ENCODE measurements around the gene PRAMEF10. TPM values are rescaled to one million over a fixed set of nuclear protein-coding genes. Genes with fewer than 3 reads are reported as not detected.
"Not testable (repeated sequence)": the region's sequence is repeated elsewhere in the genome, so short reads cannot be mapped to it uniquely, and the experiment has no call there.

The PRAMEF10 gene
- total and polyA plus RNA-seq, 8 donors = not detected

DNA sequence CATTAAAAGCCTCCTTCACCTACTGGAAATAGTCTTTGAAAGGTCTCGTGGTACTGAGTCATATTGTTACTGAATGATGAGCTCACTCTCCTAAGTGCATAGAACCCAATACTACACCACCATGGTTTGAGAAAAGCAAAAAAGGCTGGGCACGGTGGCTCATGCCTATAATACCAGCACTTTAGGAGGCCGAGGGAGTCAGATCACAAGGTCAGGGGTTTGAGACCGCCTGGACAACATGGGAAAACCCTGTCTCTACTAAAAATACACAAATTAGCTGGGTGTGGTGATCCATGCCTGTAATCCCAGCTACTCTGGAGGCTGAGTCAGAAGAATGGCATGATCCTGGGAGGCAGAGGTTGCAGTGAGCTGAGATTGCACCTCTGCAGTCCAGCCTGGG is 46.3 kb downstream of the PRAMEF10 start:
- Histone ChIP-seq H3K27ac (no peak overlapping the region), H3K27me3 (peaks cover 0 to 7% (median 0%) of the 10 kb centered on the region in 3 donors), H3K4me1 (no peaks in the 10 kb centered on the region), H3K4me3 (no peak overlapping the region), H3K36me3 (no peaks in the 10 kb centered on the region), H3K9me3 (peaks cover 0 to 10% (median 2%) of the 10 kb centered on the region in 4 donors)
- WGBS, 5 donors = 58 to 61% (median 61%) methylated on average over 4 of the region's 4 CpGs
- TF ChIP-seq POLR2AphosphoS5 (IDR thresholded peaks at IDR 0.05) = no peak
- TF ChIP-seq EP300 (IDR thresholded peaks at IDR 0.05) = no peak
- TF ChIP-seq CTCF (IDR thresholded peaks at IDR 0.05) = no peak
- no peak for TF ChIP-seq POLR2A (IDR thresholded peaks at IDR 0.05)
- DNase-seq = no peak
- intact Hi-C loops (cut with DNase I; ENCODE audit: low total_unique reads) = no loop called here

DNA sequence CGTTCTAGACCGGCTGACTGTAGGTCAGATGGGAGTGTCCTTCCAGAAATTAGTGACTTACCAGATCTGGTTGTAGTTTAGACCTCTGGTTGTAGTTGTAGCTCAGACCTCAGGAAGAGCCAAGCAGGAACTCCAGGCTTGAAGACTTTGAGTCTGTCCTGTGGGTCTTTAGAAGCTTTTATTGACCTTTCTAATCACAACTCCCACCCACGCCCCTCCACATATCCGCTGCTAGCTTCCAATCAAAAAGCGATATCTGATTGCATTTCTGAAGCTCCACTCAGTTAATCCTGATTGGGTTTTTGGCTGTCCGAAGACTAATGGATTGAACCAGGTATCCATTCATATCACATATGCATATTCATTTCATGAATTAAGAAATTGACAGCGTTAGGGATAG is 49.5 kb downstream of the PRAMEF10 start, which contains the start of gene HNRNPCL1:
Gene HNRNPCL1, minus strand, starts transcription at position 101 of the 400 bp plus-strand sequence. CDS start 431 bp downstream, outside the sequence.
- H3K27me3 ChIP-seq; DNase-seq; H3K4me1 ChIP-seq; H3K27ac ChIP-seq; H3K4me3 ChIP-seq; H3K36me3 ChIP-seq; intact Hi-C loops (cut with DNase I; ENCODE audit: low total_unique reads): not testable (repeated sequence)
- WGBS, 5 donors = 77 to 87% (median 84%) methylated on average over 5 to 7 of the region's 7 CpGs
- peaks cover 0 to 13% (median 4%) of the 10 kb centered on the region in 4 donors for H3K9me3 ChIP-seq

Small RNA genes lying within 50 kb of the gene (small RNA-seq; reads per million reads assigned to genes)
- gene RNU6-1072P = 0 reads per million in 4 donors

Other genes with a start within 250 kb of the PRAMEF10 start
- gene AADACL3, start 182.2 kb downstream of the PRAMEF10 start, total RNA-seq = not detected
- gene AADACL3, start 182.2 kb downstream of the PRAMEF10 start, polyA plus RNA-seq = not detected
- not detected for gene CFAP107, start 152.1 kb downstream of the PRAMEF10 start, total RNA-seq
- not detected for gene CFAP107, start 152.1 kb downstream of the PRAMEF10 start, polyA plus RNA-seq
- gene PRAMEF12, start 124.5 kb downstream of the PRAMEF10 start, total RNA-seq = not detected
- not detected for gene PRAMEF12, start 124.5 kb downstream of the PRAMEF10 start, polyA plus RNA-seq
- not detected for gene PRAMEF1, start 106.9 kb downstream of the PRAMEF10 start, total RNA-seq
- not detected for gene PRAMEF1, start 106.9 kb downstream of the PRAMEF10 start, polyA plus RNA-seq
- not detected for gene PRAMEF11, start 66.9 kb downstream of the PRAMEF10 start, total RNA-seq
- not detected for gene PRAMEF11, start 66.9 kb downstream of the PRAMEF10 start, polyA plus RNA-seq
- gene HNRNPCL1, start 49.5 kb downstream of the PRAMEF10 start, total RNA-seq = not detected
- not detected for gene HNRNPCL1, start 49.5 kb downstream of the PRAMEF10 start, polyA plus RNA-seq
- not detected for gene PRAMEF2, start 41.2 kb downstream of the PRAMEF10 start, total RNA-seq
- not detected for gene PRAMEF2, start 41.2 kb downstream of the PRAMEF10 start, polyA plus RNA-seq
- gene PRAMEF4, start 12.1 kb downstream of the PRAMEF10 start, total RNA-seq = not detected
- not detected for gene PRAMEF4, start 12.1 kb downstream of the PRAMEF10 start, polyA plus RNA-seq
- not detected for gene PRAMEF7, start 18.3 kb upstream of the PRAMEF10 start, total RNA-seq
- gene PRAMEF7, start 18.3 kb upstream of the PRAMEF10 start, polyA plus RNA-seq = not detected
- not detected for gene PRAMEF6, start 49.3 kb upstream of the PRAMEF10 start, total RNA-seq
- not detected for gene PRAMEF6, start 49.3 kb upstream of the PRAMEF10 start, polyA plus RNA-seq
- gene PRAMEF27, start 158.3 kb upstream of the PRAMEF10 start, total RNA-seq = not detected
- not detected for gene PRAMEF27, start 158.3 kb upstream of the PRAMEF10 start, polyA plus RNA-seq
- not detected for gene HNRNPCL3, start 162.5 kb upstream of the PRAMEF10 start, total RNA-seq
- not detected for gene HNRNPCL3, start 162.5 kb upstream of the PRAMEF10 start, polyA plus RNA-seq
- gene PRAMEF25, start 172.5 kb upstream of the PRAMEF10 start, total RNA-seq = not detected
- not detected for gene PRAMEF25, start 172.5 kb upstream of the PRAMEF10 start, polyA plus RNA-seq
- gene HNRNPCL2, start 218.6 kb upstream of the PRAMEF10 start, total RNA-seq = not detected
- not detected for gene HNRNPCL2, start 218.6 kb upstream of the PRAMEF10 start, polyA plus RNA-seq